Activated CD8-positive, alpha-beta memory T cell treated with anti-CD3 and anti-CD28 coated beads, Interleukin-2, amount 50 U/mL, for 48 hours (primary cell): ENCODE results near the gene PSEN1.
A peak's percentile ranks its signal among the peaks of the same experiment; 100 is the strongest.

Experiments
- DNase-seq: peaks from one replicate; pipeline ENCODE4 v3.0.0-alpha.2; 2020

PSEN1 gene

DNA sequence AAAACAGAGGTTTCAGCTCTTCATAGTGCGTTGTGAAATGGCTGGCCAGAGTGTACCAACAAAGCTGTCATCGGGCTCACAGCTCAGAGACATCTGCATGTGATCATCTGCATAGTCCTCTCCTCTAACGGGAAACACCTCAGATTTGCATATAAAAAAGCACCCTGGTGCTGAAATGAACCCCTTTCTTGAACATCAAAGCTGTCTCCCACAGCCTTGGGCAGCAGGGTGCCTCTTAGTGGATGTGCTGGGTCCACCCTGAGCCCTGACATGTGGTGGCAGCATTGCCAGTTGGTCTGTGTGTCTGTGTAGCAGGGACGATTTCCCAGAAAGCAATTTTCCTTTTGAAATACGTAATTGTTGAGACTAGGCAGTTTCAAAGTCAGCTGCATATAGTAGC, 86.7 kb downstream of the PSEN1 start:
- no peak for DNase-seq

DNA sequence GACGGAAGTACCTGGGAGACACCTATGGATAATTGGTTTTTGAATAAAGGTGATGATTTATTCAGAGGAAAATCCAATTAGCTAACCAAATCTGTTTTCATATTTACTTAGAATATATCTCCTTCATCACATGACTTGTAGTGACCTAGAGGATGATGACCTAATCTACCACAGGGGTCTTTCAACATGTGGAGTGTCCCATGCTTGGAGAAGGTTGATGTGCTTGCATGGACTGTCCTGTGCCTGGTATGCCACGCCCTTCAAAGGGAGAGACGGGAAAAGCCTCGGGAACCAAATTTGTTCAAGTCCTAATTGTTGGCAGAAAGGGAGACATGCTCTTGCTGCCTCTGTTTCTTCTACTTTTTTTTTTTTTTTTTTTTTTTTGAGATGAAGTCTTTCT, 89.2 kb downstream of the PSEN1 start:
- DNase-seq = no peak

- no peak for DNase-seq
These were observed 91.8 kb downstream of the PSEN1 start for GRCh38 chr14:73227812-73228781.

DNA sequence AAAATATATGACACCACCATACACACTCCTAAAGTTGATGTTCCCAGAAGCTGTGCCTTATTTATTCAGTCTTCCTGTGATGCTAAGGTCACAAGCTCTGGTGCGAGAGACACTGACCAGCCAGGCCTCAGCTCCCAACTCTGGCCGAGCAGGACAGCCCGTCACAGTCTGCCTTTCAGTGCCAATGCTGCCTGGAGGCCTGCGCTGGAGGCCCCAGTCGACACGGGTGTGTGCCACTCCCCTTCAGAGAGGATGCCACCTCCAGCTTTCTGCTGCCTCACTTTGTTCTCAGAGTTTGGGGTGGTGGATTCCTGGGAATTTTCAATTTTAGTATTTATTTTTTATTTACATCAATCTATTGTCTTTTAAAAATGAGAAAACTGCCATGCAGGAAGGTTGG, 93.7 kb downstream of the PSEN1 start:
- no peak for DNase-seq

DNA sequence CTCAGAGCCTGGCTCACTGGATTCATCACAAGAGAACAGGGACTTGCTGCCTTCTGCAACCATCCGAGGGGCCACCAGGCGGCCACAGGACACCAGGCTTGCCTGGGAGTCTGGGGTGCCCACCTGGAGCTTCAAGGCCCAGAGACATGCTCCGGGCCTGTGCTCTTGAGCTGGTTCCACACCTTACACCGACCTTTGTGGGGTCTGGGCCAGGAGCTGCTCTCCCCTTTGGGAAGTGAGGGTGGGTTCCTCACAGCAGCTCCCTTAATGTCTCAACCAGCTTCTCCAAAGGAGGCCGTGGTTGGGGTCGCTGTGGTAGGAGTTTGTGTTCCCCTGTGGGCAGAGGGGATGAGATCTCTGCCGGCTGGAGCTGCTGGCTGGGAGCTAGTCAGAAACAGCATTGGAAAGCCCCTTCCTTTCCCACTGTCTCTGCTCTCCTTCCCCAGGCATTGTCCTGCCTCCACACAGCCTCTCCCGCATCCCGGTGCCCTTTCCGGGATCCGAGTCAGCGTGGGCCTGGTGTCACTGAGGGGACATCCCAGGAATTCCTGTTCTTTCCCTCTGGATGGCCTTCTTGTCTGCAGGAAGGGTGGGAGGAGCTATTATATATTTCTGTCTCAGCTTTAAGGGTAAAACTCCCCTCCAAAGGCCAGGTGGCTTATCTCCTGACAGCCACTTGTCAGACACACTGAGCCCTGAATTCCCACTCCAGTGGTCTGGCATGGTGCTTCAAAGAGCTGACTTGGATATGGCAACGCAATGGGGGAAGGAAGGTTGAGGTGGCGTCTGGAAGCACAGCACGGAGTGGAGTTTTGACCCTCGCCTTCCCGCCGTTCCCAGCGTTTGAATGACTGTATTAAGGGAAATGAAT, 95.9 kb downstream of the PSEN1 start:
- DNase-seq = no peak

- DNase-seq = no peak
These were observed 96.7 kb downstream of the PSEN1 start for GRCh38 chr14:73232984-73233383.

DNA sequence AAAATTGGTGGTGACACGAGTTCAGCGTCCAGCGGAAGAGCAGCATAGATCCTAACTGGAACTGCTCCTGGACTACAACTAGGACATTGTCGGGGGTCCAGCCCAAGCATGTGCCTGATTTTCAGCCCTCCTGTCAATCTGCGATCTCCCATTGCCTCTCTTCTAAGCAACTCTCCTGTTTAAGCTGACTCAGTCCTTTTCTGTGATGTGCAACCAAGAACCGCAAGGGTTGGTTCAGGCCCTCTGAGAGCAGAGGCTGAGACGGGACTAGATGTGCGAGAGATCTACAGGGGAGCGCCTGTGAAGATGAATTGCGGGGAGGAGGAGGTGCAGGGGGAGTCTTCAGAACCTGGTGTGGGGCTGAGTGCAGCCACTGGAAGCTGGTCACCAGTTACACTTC, 97.3 kb downstream of the PSEN1 start:
- no peak for DNase-seq

DNA sequence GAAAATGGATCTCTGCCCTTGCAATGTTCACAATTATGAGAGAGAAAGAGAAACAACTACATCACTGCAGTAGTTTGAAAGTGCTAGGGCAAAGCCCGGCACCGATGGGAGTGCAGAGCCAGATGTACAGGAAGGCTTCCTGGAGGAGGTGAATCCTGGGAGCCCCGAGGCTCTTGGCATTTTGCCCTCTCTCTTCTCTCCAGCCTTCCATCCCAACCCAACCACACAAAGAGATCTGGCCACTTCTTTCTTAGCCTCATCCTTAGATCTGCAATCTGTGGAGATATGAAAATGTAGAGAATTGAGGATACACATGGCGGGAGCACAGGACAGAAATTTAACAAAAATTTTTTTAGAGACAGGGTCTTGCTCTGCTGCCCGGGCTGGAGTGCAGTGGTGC, 97.7 kb downstream of the PSEN1 start:
- DNase-seq = no peak

DNA sequence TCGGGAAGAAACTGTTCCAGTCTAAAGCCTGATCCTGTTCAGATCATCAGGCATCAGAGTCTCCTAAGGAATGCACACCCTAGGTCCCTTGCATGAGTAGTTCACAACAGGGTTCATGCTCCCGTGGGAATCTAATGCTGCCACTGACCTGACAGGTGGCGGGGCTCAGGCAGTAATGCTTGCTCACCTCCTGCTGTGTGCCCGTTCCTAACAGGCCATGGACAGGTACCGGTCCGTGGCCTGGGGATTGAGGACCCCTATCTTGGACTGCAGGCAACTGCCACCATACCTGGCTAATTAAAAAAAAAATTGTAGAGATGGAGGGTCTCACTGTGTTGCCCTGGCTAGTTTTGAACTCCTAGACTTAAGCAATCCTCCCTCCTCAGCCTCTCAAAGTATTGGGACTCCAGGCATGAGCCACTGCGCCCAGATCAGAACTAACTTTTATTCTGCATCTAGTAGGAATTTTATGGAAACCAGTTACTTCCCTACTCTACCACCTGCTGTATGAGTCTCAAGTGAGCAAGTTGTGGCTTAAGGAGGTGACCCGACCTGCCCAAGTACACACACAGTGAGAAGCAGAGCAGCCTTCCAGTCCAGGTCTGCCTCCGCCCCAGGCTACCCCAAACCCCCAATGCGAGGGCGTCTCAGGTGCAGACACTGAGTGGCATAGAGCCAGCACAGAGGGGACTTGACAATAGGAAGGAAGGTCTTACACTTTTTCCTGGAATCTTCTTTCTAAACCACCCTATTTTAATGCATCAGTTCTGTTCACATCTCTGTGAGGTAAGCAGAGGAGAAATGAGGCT, 98.5 kb downstream of the PSEN1 start:
- no peak for DNase-seq

GRCh38 chr14:73235531-73236155, 99.3 kb downstream of the PSEN1 start:
- DNase-seq = no peak

DNA sequence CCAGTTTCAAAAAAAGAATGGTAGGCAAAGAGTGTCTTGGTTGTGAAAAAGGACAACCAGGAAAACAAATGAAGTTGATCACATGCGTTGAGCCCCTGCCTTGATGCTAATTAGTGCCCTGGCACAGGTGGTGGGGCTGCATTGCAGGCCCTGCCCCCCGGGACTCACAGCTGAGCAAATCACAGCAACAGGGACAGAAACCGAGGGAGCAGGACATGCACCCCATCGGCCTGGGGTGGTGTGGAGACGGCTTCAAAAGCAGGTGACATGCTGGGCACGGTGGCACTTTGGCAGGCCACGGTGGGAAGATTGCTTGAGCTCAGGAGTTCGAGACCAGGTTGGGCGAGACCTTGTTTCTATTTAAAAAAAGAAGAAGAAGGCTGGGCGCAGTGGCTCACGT, 99.8 kb downstream of the PSEN1 start:
- DNase-seq = no peak

- no peak for DNase-seq
These were observed 100.5 kb downstream of the PSEN1 start for GRCh38 chr14:73236752-73237218.

DNA sequence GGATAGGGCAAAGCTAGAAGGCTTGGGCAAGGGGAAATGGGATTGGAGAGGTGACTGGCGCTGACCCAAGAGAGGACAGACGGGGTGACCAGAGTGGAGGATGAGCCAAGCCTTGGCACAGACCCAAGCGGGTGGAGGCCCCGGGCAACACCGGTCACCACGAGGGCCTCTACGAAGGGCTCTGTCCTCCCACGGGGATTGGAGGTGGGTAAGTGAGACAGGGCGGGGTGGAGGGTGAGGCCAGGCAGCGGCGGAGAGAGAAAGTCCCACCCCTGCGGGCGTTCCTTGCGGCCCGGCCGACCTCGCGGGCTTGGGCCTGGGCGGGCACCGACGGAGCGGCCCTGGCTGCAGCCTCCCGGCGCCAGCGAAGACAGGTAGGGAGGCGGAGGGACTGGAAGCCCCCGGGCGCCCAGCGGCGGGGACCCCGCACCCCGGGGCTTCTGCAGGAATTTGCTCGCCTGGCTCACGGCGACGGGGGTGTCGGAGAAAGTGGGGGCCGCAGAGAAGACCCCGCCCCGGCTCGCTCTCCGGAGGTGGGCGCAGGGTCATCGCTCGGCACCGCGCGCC, 101.0 kb downstream of the PSEN1 start, which contains the start of gene PAPLN:
TSS of gene PAPLN (plus strand) at position 288 of the 567 bp plus-strand sequence. CDS start 2,273 bp downstream, outside the sequence.
- DNase-seq = peak; percentile 55

- DNase-seq = no peak
These were observed 101.6 kb downstream of the PSEN1 start for GRCh38 chr14:73237786-73238423.

DNA sequence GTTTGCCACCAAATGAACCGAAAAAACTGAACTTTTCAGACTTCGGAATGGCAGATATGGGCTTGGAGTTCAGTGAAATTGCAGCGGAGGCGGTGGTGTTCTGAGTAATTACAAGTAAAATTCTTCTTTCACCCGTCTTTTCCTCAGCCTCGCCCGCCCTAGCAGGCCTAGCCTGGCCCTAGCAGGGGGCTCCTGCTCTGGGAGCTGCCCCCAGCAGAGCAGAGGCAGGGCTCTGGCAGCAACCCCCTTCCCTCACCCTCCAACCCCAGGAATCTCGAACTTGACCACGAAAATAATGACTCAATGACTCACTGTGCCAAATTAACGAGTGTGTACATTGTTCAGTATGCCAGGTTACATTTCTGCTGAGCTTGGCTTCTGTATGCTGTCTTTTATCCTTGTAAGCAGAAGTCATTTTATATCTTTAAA, 102.1 kb downstream of the PSEN1 start:
- no peak for DNase-seq

DNA sequence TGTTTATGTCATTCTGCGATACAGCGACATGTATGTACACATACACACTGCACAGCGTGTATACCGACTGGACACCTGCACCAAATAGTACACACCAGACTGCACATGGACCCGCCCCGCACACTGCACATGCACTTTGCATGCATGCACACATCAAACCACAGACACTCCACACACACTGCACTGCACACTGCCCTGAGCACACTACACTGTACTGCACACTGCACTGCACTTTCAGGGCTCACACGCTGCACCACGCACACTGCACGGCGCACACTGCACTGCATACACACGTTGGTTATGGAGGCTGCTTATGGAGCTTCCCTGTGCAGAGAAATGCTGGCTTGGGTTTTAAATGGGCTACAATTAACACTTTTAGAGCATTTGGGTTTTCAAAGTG, 102.6 kb downstream of the PSEN1 start:
- DNase-seq = no peak

DNA sequence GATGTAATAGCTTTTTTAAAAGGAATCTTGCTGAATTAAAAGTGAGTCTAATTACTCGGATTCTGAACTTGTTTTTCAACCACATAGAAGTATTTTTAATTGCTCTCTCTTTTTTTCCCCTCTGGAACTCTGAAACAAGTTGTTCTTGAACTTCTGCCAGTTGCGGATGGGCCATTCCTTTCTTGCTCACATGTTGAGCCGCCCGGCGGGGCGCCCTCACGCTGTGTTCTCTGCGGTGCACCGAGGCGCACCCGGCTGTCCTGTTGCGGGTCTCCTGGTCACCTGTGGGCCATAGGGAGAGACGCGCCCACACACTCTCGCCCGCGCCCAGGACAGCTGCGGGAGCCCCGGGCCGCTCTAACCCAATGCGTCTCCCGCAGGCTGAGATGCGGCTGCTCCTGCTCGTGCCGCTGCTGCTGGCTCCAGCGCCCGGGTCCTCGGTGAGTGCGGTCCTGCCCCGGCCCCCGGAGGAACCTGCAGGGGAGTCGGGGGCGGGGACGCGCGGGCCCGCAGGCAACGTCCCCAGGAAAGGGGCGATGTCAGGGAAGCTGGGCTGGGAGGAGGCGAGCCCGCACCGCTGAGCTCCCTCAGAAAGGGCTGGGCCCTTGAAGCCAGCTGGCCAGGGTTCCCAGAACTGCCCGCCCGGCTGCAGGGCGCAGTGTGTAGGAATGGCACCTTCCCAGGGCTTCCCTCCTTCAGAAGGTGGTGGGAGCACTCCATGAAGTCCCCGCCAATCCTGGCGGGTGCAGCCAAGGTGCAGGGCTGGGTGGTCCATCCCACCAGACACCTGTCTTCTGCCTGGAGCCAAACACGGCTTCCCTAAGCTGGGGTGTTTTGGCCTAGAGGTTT, 103.3 kb downstream of the PSEN1 start:
- DNase-seq = no peak

DNA sequence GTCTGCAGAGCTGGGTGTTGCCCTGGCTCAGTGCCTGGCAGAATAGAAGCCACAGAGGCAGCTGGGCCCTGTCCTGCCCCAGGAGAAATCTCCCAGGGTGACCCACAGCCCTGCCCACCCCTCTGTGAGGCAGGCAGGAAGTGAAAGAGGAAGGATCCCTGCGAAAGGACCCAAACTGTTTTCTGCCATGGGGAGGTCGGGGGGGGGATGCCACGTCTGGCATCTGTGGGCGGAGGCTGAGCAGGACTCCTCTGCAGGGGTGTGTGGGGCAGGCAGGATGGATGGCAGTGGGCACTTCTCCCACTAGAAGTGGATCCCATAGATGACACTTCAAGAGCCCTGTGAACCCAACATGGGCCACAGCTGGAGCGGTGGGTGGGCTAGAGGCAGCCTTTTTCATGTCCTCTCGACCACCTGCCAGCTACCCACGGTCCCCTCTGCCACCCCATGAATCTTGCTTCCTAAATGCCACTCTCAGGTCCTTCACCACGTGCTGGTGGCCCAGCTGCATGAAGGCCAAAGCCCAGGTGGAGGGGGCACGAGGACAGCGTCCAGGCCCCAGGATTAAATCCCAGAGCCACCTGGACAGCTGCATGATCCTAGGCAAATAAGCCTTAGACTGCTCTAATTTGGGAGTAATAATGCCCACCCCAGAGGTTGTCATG, 104.6 kb downstream of the PSEN1 start:
- no peak for DNase-seq

- no peak for DNase-seq
These were observed 105.3 kb downstream of the PSEN1 start for GRCh38 chr14:73241481-73242165.
